Neural progenitor cell (in vitro differentiated cells): ENCODE measurements around the gene GPD2. TPM values are rescaled to one million over a fixed set of nuclear protein-coding genes. Genes with fewer than 3 reads are reported as not detected.

ENCODE experiments used
- DNase-seq: peaks from one replicate; pipeline ENCODE4 v3.0.0-alpha.2; 2016; ENCODE audit warnings: low spot score
- H2AFZ ChIP-seq: fragments of 200-600 bp; sonication (generic); replicated peaks from 2 replicates; pipeline ENCODE4 v1.6.1; 2016; ENCODE audit warnings: antibody characterized with exemption
- H3F3A ChIP-seq: fragments of 200-600 bp; sonication (generic); 2 replicates; pipeline ENCODE4 v1.6.1; 2016; ENCODE audit warnings: antibody characterized with exemption, low read depth
- H3K27ac ChIP-seq: fragments of 200-600 bp; sonication (generic); 2 replicates; pipeline ENCODE4 v1.5.1; 2016; ENCODE audit warnings: mild to moderate bottlenecking
- H3K27me3 ChIP-seq: fragments of 200-600 bp; sonication (generic); 2 replicates; pipeline ENCODE4 v1.6.1; 2016; ENCODE audit warnings: mild to moderate bottlenecking, moderate library complexity
- H3K36me3 ChIP-seq: fragments of 200-600 bp; sonication (generic); 2 replicates; pipeline ENCODE4 v1.5.1; 2016
- H3K4me1 ChIP-seq: fragments of 200-600 bp; sonication (generic); 2 replicates; pipeline ENCODE4 v1.6.1; 2016; ENCODE audit warnings: mixed run types
- H3K4me2 ChIP-seq: fragments of 200-600 bp; sonication (generic); 2 replicates; pipeline ENCODE4 v1.6.1; 2016
- H3K4me3 ChIP-seq: fragments of 200-600 bp; sonication (generic); 2 replicates; pipeline ENCODE4 v1.5.1; 2016
- H3K79me2 ChIP-seq: fragments of 200-600 bp; sonication (generic); 2 replicates; pipeline ENCODE4 v1.6.1; 2016; ENCODE audit warnings: low read depth
- H3K9ac ChIP-seq: fragments of 200-600 bp; sonication (generic); 2 replicates; pipeline ENCODE4 v1.6.1; 2016
- H3K9me3 ChIP-seq: fragments of 200-600 bp; sonication (generic); 2 replicates; pipeline ENCODE4 v1.5.1; 2016; ENCODE audit warnings: low read depth
- H4K20me1 ChIP-seq: fragments of 200-600 bp; sonication (generic); 2 replicates; pipeline ENCODE4 v1.6.1; 2016; ENCODE audit warnings: low read depth
- H3K27ac Mint-ChIP-seq: 3 replicates; pipeline ENCODE4 v1.8.0; 2021; ENCODE audit warnings: mixed read lengths
- H3K27me3 Mint-ChIP-seq: 2 replicates; pipeline ENCODE4 v1.8.0; 2022; ENCODE audit warnings: low read depth, mild to moderate bottlenecking, inconsistent platforms, moderate library complexity, mixed read lengths; ENCODE audit not compliant: insufficient read depth
- H3K36me3 Mint-ChIP-seq: 3 replicates; pipeline ENCODE4 v1.8.0; 2021; ENCODE audit warnings: mixed read lengths
- H3K4me1 Mint-ChIP-seq: 3 replicates; pipeline ENCODE4 v1.8.0; 2021; ENCODE audit warnings: mixed read lengths
- H3K4me3 Mint-ChIP-seq: 3 replicates; pipeline ENCODE4 v1.8.0; 2021; ENCODE audit warnings: mild to moderate bottlenecking, moderate library complexity, mixed read lengths
- H3K9me3 Mint-ChIP-seq: 3 replicates; pipeline ENCODE4 v1.8.0; 2020; ENCODE audit warnings: mixed read lengths
- EZH2 ChIP-seq: fragments of 200-600 bp; sonication (generic); IDR thresholded peaks from 2 replicates; pipeline ENCODE4 v1.6.1; 2017; ENCODE audit warnings: antibody characterized with exemption, mild to moderate bottlenecking, moderate library complexity
- EZH2phosphoT487 ChIP-seq: fragments of 200-600 bp; sonication (generic); IDR thresholded peaks from 2 replicates; pipeline ENCODE4 v1.6.1; 2017; ENCODE audit warnings: antibody characterized with exemption
- total RNA-seq: library from RNA; depleted of rRNA; stranded (reverse); fragments of >200 nt; gene quantifications from 2 replicates; pipeline ENCODE4 v1.2.3, GENCODE V29; 2015; ENCODE audit warnings: low replicate concordance
- TF ChIP-seq, protein P1 (sequence below): fragments of 200-600 bp; sonication (generic); IDR thresholded peaks from 2 replicates; pipeline ENCODE4 v1.5.1; 2017; ENCODE audit warnings: antibody characterized with exemption, mild to moderate bottlenecking

GPD2 gene
- total RNA-seq, 1 donor from 2014 or later, result 176 TPM

DNA sequence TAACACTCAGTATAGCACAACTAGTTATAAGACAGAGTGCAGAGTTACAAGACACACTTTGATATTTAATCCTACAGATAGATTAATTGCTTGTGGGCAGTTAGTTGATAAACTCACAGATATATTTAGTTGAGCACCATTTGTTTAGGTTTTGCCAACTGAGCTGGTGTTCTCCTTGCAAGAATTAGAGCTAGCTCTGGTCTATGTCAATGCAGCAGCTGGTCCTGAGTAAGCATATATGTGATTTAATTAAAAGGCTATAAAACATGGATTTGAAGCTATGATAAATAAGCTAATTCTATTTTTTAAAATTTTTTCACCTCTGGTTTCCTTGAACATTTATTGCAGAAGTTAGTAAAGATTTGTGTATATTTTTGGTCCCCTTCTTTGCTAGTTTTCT is 35.6 kb downstream of the GPD2 start:
- Histone ChIP-seq H3K79me2 (peaks cover 48% of the 10 kb centered on the region), H3F3A (peaks cover 11% of the 10 kb centered on the region), H4K20me1 (peaks cover 17% of the 10 kb centered on the region), H3K9ac (no peak overlapping the region), H3K36me3 (no peaks in the 10 kb centered on the region), H3K4me3 (no peak overlapping the region), H3K4me2 (no peak overlapping the region), H3K4me1 (peaks cover 30% of the 10 kb centered on the region), H3K27ac (no peak overlapping the region), H3K9me3 (no peaks in the 10 kb centered on the region), H2AFZ (no peak overlapping the region), H3K27me3 (no peaks in the 10 kb centered on the region)
- no peak for DNase-seq
- TF ChIP-seq EZH2 (no peak), EZH2phosphoT487 (no peak)
- TF ChIP-seq, protein P1, sequence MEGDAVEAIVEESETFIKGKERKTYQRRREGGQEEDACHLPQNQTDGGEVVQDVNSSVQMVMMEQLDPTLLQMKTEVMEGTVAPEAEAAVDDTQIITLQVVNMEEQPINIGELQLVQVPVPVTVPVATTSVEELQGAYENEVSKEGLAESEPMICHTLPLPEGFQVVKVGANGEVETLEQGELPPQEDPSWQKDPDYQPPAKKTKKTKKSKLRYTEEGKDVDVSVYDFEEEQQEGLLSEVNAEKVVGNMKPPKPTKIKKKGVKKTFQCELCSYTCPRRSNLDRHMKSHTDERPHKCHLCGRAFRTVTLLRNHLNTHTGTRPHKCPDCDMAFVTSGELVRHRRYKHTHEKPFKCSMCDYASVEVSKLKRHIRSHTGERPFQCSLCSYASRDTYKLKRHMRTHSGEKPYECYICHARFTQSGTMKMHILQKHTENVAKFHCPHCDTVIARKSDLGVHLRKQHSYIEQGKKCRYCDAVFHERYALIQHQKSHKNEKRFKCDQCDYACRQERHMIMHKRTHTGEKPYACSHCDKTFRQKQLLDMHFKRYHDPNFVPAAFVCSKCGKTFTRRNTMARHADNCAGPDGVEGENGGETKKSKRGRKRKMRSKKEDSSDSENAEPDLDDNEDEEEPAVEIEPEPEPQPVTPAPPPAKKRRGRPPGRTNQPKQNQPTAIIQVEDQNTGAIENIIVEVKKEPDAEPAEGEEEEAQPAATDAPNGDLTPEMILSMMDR, result no peak
- H3K27ac Mint-ChIP-seq, result no peak overlapping the region
- no peak overlapping the region for H3K4me3 Mint-ChIP-seq
- peaks cover 9% of the 10 kb centered on the region for H3K36me3 Mint-ChIP-seq
- peaks cover 13% of the 10 kb centered on the region for H3K4me1 Mint-ChIP-seq
- peaks cover 4% of the 10 kb centered on the region for H3K9me3 Mint-ChIP-seq
- peaks cover 4% of the 10 kb centered on the region for H3K27me3 Mint-ChIP-seq

DNA sequence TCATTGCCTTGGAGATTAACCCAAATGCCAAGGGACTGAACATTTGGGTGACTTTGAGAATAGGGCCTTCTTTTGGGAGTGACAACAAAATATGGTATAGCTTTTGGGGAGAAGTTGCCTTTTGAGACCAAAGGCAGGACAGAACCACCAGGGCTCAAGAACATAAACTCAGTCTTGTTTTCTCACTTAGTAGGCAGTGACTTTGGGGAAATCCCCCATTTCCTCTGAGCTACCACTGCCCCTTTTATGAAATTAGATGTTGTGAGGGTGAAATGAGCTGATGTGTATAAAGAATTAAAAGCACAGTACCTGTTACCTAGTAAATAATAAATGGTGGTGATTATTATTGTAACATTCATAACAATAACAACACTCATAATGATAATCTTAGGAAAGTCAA is 36.5 kb downstream of the GPD2 start:
- H3K27ac Mint-ChIP-seq, result no peak overlapping the region
- TF ChIP-seq EZH2phosphoT487 (no peak), EZH2 (no peak)
- TF ChIP-seq, protein P1, result no peak
- H3K36me3 Mint-ChIP-seq, result peaks cover 13% of the 10 kb centered on the region

DNA sequence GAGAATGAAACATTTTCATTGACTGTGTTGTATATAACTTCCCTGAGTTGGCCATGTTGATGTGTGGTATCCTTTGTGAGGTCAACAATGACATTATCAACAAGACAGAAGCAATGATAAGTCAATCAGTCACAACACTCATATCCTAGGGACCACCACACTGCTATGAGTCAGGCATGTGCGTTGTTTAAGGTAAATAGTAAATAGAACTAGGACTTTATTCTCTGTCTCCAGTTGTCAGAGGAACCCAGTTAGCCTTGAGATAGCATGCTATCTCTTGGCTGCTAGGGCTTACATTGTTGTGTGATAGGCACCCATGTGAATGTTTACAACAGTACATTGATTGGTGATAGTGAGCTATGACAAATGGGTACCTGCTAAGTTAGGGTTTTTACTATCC is 37.3 kb downstream of the GPD2 start:
- Mint-ChIP-seq H3K9me3 (peaks cover 4% of the 10 kb centered on the region), H3K27me3 (no peaks in the 10 kb centered on the region), H3K36me3 (peaks cover 13% of the 10 kb centered on the region), H3K4me1 (peaks cover 5% of the 10 kb centered on the region), H3K4me3 (no peak overlapping the region), H3K27ac (no peak overlapping the region)
- no peak overlapping the region for H3K4me2 ChIP-seq
- TF ChIP-seq EZH2phosphoT487 (no peak), EZH2 (no peak)
- TF ChIP-seq, protein P1, result no peak
- no peaks in the 10 kb centered on the region for H3F3A ChIP-seq
- H3K36me3 ChIP-seq, result no peaks in the 10 kb centered on the region
- DNase-seq, result no peak
- no peaks in the 10 kb centered on the region for H3K27me3 ChIP-seq
- H3K79me2 ChIP-seq, result peaks cover 38% of the 10 kb centered on the region
- H3K27ac ChIP-seq, result no peak overlapping the region
- peaks cover 15% of the 10 kb centered on the region for H3K4me1 ChIP-seq
- H3K4me3 ChIP-seq, result no peak overlapping the region
- H3K9ac ChIP-seq, result no peak overlapping the region
- H4K20me1 ChIP-seq, result peaks cover 1% of the 10 kb centered on the region
- no peaks in the 10 kb centered on the region for H3K9me3 ChIP-seq
- H2AFZ ChIP-seq, result no peak overlapping the region

More for the DNA sequence above, 36.5 kb downstream of the GPD2 start:
- H3K27me3 Mint-ChIP-seq, result no peaks in the 10 kb centered on the region
- H3K4me3 Mint-ChIP-seq, result no peak overlapping the region
- no peak overlapping the region for H3K4me2 ChIP-seq
- peaks cover 45% of the 10 kb centered on the region for H3K79me2 ChIP-seq
- H3K9me3 Mint-ChIP-seq, result peaks cover 4% of the 10 kb centered on the region
- H3K4me1 Mint-ChIP-seq, result peaks cover 7% of the 10 kb centered on the region
- no peak overlapping the region for H3K9ac ChIP-seq
- H3K36me3 ChIP-seq, result no peaks in the 10 kb centered on the region
- H3F3A ChIP-seq, result peaks cover 1% of the 10 kb centered on the region
- no peaks in the 10 kb centered on the region for H3K9me3 ChIP-seq
- H3K4me3 ChIP-seq, result no peak overlapping the region
- no peak for DNase-seq
- H3K4me1 ChIP-seq, result peaks cover 21% of the 10 kb centered on the region
- H3K27me3 ChIP-seq, result no peaks in the 10 kb centered on the region
- H2AFZ ChIP-seq, result no peak overlapping the region
- peaks cover 9% of the 10 kb centered on the region for H4K20me1 ChIP-seq
- H3K27ac ChIP-seq, result no peak overlapping the region
